Neural cell (in vitro differentiated cells): Measurements from ENCODE around the gene HPRT1. TPM values are rescaled to one million over a fixed set of nuclear protein-coding genes. Genes with fewer than 3 reads are reported as not detected.

Source experiments
- H2AFZ ChIP-seq: fragments of 200-600, 300-800 bp; sonication (generic), shearing (Covaris generic); 2 replicates; pipeline ENCODE4 v1.6.0; 2014; ENCODE audit warnings: low read depth, mild to moderate bottlenecking, antibody characterized with exemption, low read length, moderate library complexity
- H3F3A ChIP-seq: fragments of 200-600 bp; shearing (Covaris generic); 2 replicates; pipeline ENCODE4 v1.6.1; 2016; ENCODE audit warnings: mild to moderate bottlenecking, moderate library complexity, mixed read lengths, antibody characterized with exemption, low read length; ENCODE audit not compliant: insufficient read depth, poor library complexity, severe bottlenecking
- H3K27ac ChIP-seq: fragments of 200-600, 300-800 bp; sonication (generic), shearing (Covaris generic); 2 replicates; pipeline ENCODE4 v1.5.1; 2014; ENCODE audit warnings: mild to moderate bottlenecking, low read length, moderate library complexity
- H3K27me3 ChIP-seq: fragments of 300-800, 200-600 bp; sonication (generic), shearing (Covaris generic); 2 replicates; pipeline ENCODE4 v1.6.0; 2014; ENCODE audit warnings: mild to moderate bottlenecking, low read depth, low read length, moderate library complexity; ENCODE audit not compliant: insufficient read depth
- H3K36me3 ChIP-seq: fragments of 300-800, 200-600 bp; sonication (generic), shearing (Covaris generic); 2 replicates; pipeline ENCODE4 v1.5.1; 2014; ENCODE audit warnings: mild to moderate bottlenecking, antibody characterized with exemption, low read length, moderate library complexity; ENCODE audit not compliant: insufficient read depth
- H3K4me2 ChIP-seq: fragments of 300-800, 200-600 bp; sonication (generic), shearing (Covaris generic); 2 replicates; pipeline ENCODE4 v1.6.0; 2014; ENCODE audit warnings: mild to moderate bottlenecking, low read length
- H3K4me3 ChIP-seq: fragments of 300-800, 200-600 bp; sonication (generic), shearing (Covaris generic); 2 replicates; pipeline ENCODE4 v1.5.1; 2014; ENCODE audit warnings: mild to moderate bottlenecking, low read length, moderate library complexity
- H3K79me2 ChIP-seq: fragments of 200-600 bp; shearing (Covaris generic); replicated peaks from 2 replicates; pipeline ENCODE4 v1.6.0; 2014; ENCODE audit warnings: mild to moderate bottlenecking, low read length, moderate library complexity; ENCODE audit not compliant: insufficient read depth
- H3K9ac ChIP-seq: fragments of 300-800, 200-600 bp; sonication (generic), shearing (Covaris generic); 2 replicates; pipeline ENCODE4 v1.6.1; 2016; ENCODE audit warnings: mild to moderate bottlenecking, low read length, mixed read lengths
- H3K9me2 ChIP-seq: fragments of 200-600 bp; shearing (Covaris generic); 2 replicates; pipeline ENCODE4 v1.6.1; 2016; ENCODE audit warnings: mild to moderate bottlenecking, low read length, mixed read lengths; ENCODE audit not compliant: insufficient read depth
- H3K9me3 ChIP-seq: fragments of 200-600, 300-800 bp; sonication (generic), shearing (Covaris generic); 2 replicates; pipeline ENCODE4 v1.6.1; 2016; ENCODE audit warnings: mild to moderate bottlenecking, mixed run types, low read length, moderate library complexity, mixed read lengths
- H4K20me1 ChIP-seq: fragments of 200-600 bp; shearing (Covaris generic); 2 replicates; pipeline ENCODE4 v1.6.1; 2016; ENCODE audit warnings: mild to moderate bottlenecking, mixed run types; ENCODE audit not compliant: insufficient read depth
- EP300 ChIP-seq: fragments of 450-650 bp; conservative IDR thresholded peaks from 2 replicates; pipeline ENCODE4 v1.6.1; 2014; ENCODE audit warnings: antibody characterized with exemption, mild to moderate bottlenecking, moderate library complexity; ENCODE audit not compliant: poor library complexity, severe bottlenecking
- EZH2 ChIP-seq: fragments of 200-600, 300-800 bp; shearing (Covaris generic), sonication (generic); IDR thresholded peaks from 2 replicates; pipeline ENCODE4 v1.6.1; 2014; ENCODE audit warnings: antibody characterized with exemption, low read length, borderline replicate concordance, mild to moderate bottlenecking; ENCODE audit not compliant: insufficient read depth, poor library complexity, severe bottlenecking
- MXI1 ChIP-seq: fragments of 450-650 bp; conservative IDR thresholded peaks from 2 replicates; pipeline ENCODE4 v1.6.1; 2014; ENCODE audit warnings: antibody characterized with exemption, mild to moderate bottlenecking; ENCODE audit not compliant: poor library complexity, severe bottlenecking
- POLR2AphosphoS5 ChIP-seq: IDR thresholded peaks from 2 replicates; pipeline ENCODE4 v1.6.1; 2012
- RAD21 ChIP-seq: fragments of 450-650 bp; conservative IDR thresholded peaks from 2 replicates; pipeline ENCODE4 v1.6.1; 2014; ENCODE audit warnings: antibody characterized with exemption, mild to moderate bottlenecking, moderate library complexity
- REST ChIP-seq: IDR thresholded peaks from 2 replicates; pipeline ENCODE4 v1.6.1; 2012; ENCODE audit warnings: borderline replicate concordance
- SMC3 ChIP-seq: fragments of 450-650 bp; conservative IDR thresholded peaks from 2 replicates; pipeline ENCODE4 v1.6.1; 2014; ENCODE audit warnings: antibody characterized with exemption, mild to moderate bottlenecking, moderate library complexity; ENCODE audit not compliant: poor library complexity
- TAF1 ChIP-seq: IDR thresholded peaks from 2 replicates; pipeline ENCODE4 v1.6.1; 2012; ENCODE audit warnings: low read depth
- polyA plus RNA-seq: library from polyadenylated mRNA; depleted of rRNA; stranded (reverse); fragments of >200 nt; gene quantifications from 2 replicates; pipeline ENCODE4 v1.2.3, GENCODE V29; 2014
- TF ChIP-seq, protein P1 (sequence below): fragments of 450-650 bp; IDR thresholded peaks from 2 replicates; pipeline ENCODE4 v1.5.1; 2014; ENCODE audit warnings: antibody characterized with exemption, mild to moderate bottlenecking, moderate library complexity; ENCODE audit not compliant: poor library complexity, severe bottlenecking

Gene HPRT1
- polyA plus RNA-seq, 1 donor from 2014 or later, result 10.1 TPM

DNA sequence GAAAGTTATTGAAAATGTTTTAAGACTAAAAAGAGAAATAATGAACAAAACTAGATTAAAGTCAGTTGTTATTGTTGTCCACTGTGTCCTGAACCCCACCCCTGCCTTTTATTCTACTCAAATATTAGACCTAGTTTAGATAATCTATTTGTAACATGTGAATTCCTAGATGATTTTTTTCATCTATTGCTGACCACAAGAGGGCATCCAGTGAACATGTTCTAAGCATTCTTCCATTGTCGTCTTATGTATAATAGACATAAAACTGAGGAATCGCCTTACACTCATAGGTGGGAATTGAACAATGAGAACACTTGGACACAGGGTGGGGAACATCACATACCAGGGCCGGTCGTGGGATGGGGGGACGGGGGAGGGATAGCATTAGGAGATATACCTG is 36.4 kb upstream of the HPRT1 start:
- Histone ChIP-seq H3K9me3 (no peaks in the 10 kb centered on the region), H4K20me1 (no peaks in the 10 kb centered on the region), H3K4me2 (no peak overlapping the region), H3K9ac (no peak overlapping the region), H2AFZ (no peak overlapping the region), H3K36me3 (no peaks in the 10 kb centered on the region), H3K27ac (no peak overlapping the region), H3F3A (no peaks in the 10 kb centered on the region), H3K27me3 (no peaks in the 10 kb centered on the region), H3K79me2 (no peaks in the 10 kb centered on the region), H3K9me2 (no peaks in the 10 kb centered on the region), H3K4me3 (no peak overlapping the region)
- TF ChIP-seq MXI1 (no peak), SMC3 (peak; percentile 41), EZH2 (no peak), EP300 (no peak), RAD21 (peak; percentile 38)
- TF ChIP-seq, protein P1, sequence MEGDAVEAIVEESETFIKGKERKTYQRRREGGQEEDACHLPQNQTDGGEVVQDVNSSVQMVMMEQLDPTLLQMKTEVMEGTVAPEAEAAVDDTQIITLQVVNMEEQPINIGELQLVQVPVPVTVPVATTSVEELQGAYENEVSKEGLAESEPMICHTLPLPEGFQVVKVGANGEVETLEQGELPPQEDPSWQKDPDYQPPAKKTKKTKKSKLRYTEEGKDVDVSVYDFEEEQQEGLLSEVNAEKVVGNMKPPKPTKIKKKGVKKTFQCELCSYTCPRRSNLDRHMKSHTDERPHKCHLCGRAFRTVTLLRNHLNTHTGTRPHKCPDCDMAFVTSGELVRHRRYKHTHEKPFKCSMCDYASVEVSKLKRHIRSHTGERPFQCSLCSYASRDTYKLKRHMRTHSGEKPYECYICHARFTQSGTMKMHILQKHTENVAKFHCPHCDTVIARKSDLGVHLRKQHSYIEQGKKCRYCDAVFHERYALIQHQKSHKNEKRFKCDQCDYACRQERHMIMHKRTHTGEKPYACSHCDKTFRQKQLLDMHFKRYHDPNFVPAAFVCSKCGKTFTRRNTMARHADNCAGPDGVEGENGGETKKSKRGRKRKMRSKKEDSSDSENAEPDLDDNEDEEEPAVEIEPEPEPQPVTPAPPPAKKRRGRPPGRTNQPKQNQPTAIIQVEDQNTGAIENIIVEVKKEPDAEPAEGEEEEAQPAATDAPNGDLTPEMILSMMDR, result peak; percentile 52

DNA sequence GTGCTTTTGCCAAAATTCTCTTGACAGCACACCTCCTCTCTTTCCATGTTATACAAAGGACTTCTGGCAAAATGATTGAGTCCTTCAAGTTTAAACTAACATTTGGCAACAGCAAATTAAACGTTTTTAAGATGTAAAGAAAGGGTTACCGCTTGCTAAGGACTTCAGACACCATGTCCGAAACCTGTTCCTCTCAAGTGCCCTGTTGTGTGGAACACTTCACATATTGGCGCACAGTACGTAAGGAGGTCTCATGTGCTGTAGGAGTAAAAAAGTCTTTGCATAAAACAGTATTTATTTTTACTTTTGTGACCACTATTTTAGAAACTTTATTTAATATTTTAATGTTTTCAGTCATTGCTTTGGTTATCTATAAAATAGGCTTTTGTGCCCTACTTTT is 33.7 kb upstream of the HPRT1 start:
- no peak for TF ChIP-seq RAD21
- no peak for TF ChIP-seq POLR2AphosphoS5
- no peak for TF ChIP-seq SMC3
- no peak for TF ChIP-seq MXI1
- TF ChIP-seq EZH2, result no peak
- TF ChIP-seq REST, result no peak
- TF ChIP-seq, protein P1, result no peak
- no peak for TF ChIP-seq EP300
- no peak for TF ChIP-seq TAF1

More for the DNA sequence above, 33.7 kb upstream of the HPRT1 start:
- Histone ChIP-seq H3K9ac (no peak overlapping the region), H3K4me3 (no peak overlapping the region), H3F3A (no peaks in the 10 kb centered on the region), H3K27me3 (no peaks in the 10 kb centered on the region), H3K4me2 (no peak overlapping the region), H3K9me2 (no peaks in the 10 kb centered on the region), H3K27ac (no peak overlapping the region), H3K36me3 (no peaks in the 10 kb centered on the region), H4K20me1 (no peaks in the 10 kb centered on the region), H2AFZ (no peak overlapping the region), H3K79me2 (no peaks in the 10 kb centered on the region), H3K9me3 (no peaks in the 10 kb centered on the region)
